Raji (cell line): ENCODE data around the gene GPD1L.

ENCODE experiments used
- POLR2A ChIP-seq: IDR thresholded peaks from 2 replicates; pipeline ENCODE4 v1.6.1; 2011; ENCODE audit warnings: low read depth, low read length, control low read depth; ENCODE audit not compliant: insufficient read depth

The GPD1L gene

DNA sequence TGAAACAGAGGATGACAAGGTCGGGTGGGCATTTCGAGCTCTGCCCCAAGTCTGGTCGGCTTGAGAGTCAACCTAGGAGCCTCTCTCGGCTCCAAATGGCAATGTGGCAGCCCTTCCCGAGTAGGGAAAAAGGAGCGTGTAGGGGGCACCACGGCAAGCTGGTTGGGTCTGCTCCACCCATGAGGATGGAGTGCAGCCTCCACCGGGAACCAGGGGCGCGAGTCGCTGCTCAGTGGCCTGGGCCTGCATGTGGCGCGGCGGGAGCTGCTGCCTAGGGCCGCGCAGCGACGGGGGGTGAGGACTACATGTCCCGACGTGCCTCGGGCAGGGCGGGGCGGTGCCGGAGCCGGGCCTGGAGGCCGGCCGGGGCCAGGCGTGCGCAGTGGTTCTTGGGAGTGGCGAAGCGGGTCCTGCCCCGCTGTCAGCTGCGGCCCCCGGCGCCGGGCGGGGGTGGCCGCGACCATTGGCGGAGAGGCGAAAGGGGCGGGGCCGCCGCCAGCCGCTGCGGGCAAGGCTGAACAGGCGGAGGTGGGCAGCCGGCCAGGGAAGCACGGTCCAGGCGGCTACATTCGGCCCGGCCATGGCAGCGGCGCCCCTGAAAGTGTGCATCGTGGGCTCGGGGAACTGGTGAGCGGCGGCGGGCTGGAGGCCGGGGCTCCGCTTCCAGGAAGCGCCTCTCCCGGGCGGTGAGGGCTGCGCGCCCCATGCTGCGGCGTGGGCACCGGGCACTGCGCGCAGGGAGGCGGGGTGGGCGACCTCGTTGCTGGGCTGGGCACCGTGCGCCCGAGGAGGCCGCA lies at the start of gene GPD1L:
Gene GPD1L, plus strand, starts transcription at position 489 of the 797 bp plus-strand sequence. Its CDS starts 92 bp downstream, at position 581.
- TF ChIP-seq POLR2A: peak; percentile 74

DNA sequence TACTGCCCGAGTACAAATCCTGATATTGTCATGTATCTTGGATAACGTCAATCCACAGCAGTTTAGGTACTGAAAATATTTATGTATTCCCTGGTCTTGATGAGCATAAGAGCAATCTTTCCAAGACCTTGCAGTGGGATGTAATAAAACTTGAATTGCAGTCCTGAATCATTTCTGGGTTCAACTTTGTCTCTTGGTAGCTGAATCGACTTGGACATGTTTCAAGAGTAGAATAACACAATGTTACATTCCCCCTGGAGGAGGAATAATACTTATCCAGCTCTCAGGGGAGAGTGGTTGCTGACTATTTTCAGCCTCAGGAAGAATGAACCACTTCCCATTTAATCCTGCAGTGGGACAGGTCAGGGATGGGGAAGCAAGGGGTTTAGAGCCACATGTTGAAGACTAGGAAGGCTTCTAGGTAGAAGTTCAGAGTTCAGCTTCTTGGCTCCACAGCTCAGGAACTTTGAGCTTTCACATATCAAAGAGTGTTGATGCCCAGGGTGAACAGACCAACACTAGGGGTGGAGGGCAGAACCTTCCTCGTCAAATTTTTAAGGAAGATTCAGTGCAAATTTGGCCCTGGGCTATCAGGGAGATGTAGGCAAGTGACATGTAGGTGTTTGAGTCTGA lies 43.4 kb upstream of the GPD1L start:
- no peak for TF ChIP-seq POLR2A

DNA sequence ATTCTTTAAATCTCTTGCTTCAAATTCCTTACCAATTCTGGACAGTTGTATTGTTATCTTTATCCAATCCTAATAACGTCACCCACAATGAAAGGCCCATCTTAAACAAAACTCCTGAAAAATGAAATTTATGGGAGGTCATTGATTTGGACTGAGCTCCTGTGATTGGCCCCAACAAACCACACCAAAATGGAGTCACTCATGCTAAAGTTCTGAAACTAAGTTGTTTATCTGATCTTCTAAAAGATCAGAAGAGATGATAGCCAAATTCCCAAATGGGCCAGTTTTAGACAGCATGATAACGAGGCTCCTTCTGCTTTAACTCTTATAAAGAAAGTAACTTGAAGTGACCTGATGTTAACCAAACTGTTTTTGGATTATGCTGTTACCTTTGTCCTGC lies 39.7 kb upstream of the GPD1L start:
- TF ChIP-seq POLR2A: no peak

- no peak for TF ChIP-seq POLR2A
These were observed 29.9 kb upstream of the GPD1L start for GRCh38 chr3:32076566-32076965.

- TF ChIP-seq POLR2A: no peak
These were observed 28.9 kb upstream of the GPD1L start for GRCh38 chr3:32077260-32078084.

DNA sequence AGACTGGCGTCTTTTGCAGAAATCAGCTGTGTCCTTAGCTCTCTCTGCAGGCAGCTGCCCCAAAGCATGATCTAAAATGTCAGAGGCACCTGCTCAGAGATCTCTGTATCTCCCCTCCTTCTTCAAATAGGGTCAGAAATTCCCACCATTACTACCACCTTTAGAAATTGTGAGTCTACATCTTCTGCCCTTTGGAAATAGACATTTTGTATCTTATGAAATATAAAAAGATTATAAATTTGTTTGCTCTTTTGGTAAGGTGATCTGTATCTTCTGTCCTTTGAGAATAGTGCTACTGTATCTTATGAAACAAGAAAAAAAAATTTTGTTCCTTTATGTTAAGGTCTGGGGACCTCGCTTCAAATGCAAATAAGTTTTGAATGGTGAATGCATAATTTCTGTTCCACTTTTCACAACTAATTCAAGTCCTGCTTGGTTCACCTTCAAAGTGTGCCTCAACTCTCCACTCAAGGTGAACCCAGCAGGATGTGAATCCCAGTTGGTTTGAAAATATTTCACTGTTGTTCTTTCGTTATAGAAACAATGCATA lies 28.3 kb upstream of the GPD1L start:
- no peak for TF ChIP-seq POLR2A

DNA sequence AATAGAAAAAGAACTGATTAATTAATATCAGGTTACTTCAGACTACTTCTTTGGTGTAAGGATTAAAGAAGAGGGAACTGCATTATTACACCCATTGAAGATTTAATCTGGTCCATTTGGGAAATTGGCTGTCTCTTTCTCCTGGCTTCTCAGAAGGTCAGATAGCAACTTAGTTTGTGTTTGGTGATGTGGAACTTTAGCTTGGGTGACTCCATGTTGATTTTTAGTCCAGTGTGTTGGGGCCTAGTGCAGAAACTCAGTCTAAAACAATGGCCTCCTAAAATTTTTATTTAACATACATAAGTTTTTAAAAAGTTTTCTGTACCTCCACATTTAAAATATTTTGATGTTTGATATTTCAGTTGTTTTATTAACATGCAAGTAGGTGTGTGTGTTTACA lies 27.6 kb upstream of the GPD1L start:
- no peak for TF ChIP-seq POLR2A

- TF ChIP-seq POLR2A: no peak
These were observed 23.7 kb upstream of the GPD1L start for GRCh38 chr3:32082721-32083120.

DNA sequence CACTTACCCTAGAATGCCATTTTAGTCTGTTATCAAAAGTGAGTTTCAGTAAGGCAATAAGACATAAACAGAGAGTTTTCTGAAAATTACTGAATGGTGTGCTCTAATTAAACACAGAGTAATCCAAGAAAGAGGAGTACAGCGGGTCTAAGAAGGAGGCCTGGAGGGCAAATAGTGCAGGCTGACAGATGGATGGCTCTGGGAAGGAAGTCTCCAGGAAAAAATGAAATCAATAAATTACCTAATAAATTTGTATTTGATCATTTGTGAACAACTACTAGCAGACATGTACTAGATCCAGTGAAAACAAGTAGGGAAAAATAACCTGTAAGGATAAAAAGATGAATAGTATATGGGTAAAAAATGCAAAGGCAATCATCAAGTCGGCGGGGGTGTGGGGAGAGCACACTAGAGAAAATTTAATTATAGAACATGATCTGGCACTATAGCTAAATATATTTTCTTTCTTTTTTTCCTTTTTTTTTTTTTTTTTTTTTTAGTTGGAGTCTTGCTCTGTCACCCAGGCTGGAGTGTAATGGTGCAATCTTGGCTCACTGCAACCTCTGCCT lies 22.6 kb upstream of the GPD1L start:
- TF ChIP-seq POLR2A: no peak

DNA sequence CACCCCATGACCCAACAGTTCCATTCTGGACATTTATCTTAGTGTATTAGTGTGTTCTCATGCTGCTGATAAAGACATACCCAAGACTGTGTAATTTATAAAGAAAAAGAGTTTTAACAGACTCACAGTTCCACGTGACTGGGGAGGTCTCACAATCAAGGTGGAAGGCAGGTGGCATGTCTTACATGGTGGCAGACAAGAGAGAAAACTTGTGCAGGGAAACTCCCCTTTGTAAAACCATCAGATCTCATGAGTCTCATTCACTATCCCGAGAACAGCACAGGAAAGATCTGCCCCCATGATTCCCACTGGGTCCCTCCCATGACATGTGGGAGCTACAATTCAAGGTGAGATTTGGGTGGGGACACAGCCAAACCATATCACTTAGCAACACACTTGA lies 21.6 kb upstream of the GPD1L start:
- no peak for TF ChIP-seq POLR2A

- no peak for TF ChIP-seq POLR2A
These were observed 20.0 kb upstream of the GPD1L start for GRCh38 chr3:32086464-32086863.

- TF ChIP-seq POLR2A: no peak
These were observed 16.9 kb upstream of the GPD1L start for GRCh38 chr3:32089476-32089875.

- TF ChIP-seq POLR2A: no peak
These were observed 13.2 kb upstream of the GPD1L start for GRCh38 chr3:32093204-32093603.

DNA sequence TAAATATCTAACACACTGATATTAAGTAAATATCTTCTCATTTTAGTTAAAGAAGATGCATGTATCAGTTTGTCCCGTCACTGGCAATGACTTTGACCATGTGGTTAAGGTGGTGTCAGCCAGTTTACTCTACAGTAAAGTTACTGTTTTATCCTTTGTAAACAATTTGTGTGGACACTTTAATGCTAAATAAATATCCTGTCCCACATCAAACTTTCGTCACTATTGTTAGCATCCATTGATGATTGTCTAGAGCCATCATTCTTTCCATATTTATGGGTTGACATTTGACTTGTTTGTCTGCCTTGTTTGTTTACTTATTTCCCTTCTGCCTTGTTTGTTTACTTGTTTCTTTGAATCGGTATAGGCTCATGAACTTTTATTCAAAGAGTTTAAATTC lies 11.0 kb upstream of the GPD1L start:
- no peak for TF ChIP-seq POLR2A

GRCh38 chr3:32097768-32098167 lies 8.7 kb upstream of the GPD1L start:
- no peak for TF ChIP-seq POLR2A
